ENCODE measurements around the gene AAMP.

Gene AAMP

DNA sequence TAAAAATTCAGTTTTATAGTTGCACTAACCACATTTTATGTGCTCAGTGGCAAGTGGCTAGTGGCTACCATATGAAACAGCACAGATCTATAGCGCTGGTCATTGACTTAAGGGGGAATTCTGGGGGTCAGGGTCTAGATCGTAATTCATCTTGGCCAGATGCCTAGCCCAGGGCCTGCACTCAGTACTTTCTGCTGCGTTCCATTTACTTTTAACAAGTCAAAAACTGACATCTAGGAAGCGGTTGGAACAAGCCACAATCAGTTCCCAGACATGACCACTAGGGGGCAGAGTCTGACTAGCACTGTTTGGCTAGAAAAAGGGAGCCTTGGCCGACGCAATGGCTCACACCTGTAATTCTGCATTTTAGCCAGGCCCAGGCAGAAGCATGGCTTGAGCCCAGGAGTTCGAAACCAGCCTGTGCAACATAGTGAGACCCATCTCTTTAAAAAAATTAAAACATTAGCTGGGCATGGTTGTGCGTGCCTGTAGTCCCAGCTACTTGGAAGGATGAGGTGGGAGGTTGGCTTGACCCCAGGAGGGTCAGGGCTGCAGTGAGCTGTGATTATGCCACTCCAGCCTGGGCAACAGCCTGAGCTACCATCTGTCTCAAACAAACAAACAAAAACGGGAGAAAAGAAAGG lies 31.4 kb upstream of the AAMP start:
- Histone ChIP-seq H2AFZ (ENCODE audit: low read depth) (no peak overlapping the region), H3K4me1 (ENCODE audit: low read depth, poor library complexity, severe bottlenecking) (peaks cover 7% of the 10 kb centered on the region), H3K9ac (no peak overlapping the region), H3K4me3 (IDR thresholded peaks at IDR 0.05; ENCODE audit: insufficient read depth, low read depth, low read length) (no peak overlapping the region), H3K4me2 (peak overlapping the region; percentile 11; the same call in 1 of the 2 replicates), H3K27ac (no peak overlapping the region), H3K36me3 (ENCODE audit: insufficient read depth) (no peaks in the 10 kb centered on the region), H3K27me3 (ENCODE audit: insufficient read depth, low read depth) (no peaks in the 10 kb centered on the region), H4K20me1 (ENCODE audit: insufficient read depth) (no peaks in the 10 kb centered on the region), H3K79me2 (ENCODE audit: insufficient read depth, low read depth) (no peaks in the 10 kb centered on the region)
- TF ChIP-seq, protein P1, sequence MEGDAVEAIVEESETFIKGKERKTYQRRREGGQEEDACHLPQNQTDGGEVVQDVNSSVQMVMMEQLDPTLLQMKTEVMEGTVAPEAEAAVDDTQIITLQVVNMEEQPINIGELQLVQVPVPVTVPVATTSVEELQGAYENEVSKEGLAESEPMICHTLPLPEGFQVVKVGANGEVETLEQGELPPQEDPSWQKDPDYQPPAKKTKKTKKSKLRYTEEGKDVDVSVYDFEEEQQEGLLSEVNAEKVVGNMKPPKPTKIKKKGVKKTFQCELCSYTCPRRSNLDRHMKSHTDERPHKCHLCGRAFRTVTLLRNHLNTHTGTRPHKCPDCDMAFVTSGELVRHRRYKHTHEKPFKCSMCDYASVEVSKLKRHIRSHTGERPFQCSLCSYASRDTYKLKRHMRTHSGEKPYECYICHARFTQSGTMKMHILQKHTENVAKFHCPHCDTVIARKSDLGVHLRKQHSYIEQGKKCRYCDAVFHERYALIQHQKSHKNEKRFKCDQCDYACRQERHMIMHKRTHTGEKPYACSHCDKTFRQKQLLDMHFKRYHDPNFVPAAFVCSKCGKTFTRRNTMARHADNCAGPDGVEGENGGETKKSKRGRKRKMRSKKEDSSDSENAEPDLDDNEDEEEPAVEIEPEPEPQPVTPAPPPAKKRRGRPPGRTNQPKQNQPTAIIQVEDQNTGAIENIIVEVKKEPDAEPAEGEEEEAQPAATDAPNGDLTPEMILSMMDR (conservative IDR thresholded peaks at IDR 0.05; ENCODE audit: low read depth, low read length), result peak; percentile 97

DNA sequence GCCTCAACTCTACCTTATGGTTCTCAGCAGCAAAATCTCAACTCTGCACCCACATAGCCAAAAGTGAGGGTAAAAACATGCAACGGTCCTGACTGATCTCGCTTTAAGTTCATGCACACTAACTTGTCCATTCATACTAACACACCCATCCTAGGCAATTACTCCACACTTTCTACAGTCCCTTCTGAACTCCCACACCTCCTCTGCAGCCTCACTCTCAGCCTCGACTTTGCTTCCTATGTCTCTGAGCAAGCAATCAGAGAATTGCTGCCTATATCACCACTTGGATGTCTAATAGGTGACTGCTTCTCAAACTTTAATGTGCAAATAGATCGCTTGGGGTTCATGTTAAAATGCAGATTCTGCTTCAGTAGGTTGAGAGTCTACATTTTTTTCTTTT lies 30.2 kb upstream of the AAMP start:
- no peak overlapping the region for H3K27ac ChIP-seq
- H3K4me3 ChIP-seq (IDR thresholded peaks at IDR 0.05; ENCODE audit: insufficient read depth, low read depth, low read length), result no peak overlapping the region
- H4K20me1 ChIP-seq (ENCODE audit: insufficient read depth), result no peaks in the 10 kb centered on the region
- H3K9ac ChIP-seq, result no peak overlapping the region
- TF ChIP-seq, protein P1 (conservative IDR thresholded peaks at IDR 0.05; ENCODE audit: low read depth, low read length), result no peak
- H3K79me2 ChIP-seq (ENCODE audit: insufficient read depth, low read depth), result no peaks in the 10 kb centered on the region
- no peaks in the 10 kb centered on the region for H3K36me3 ChIP-seq (ENCODE audit: insufficient read depth)
- H3K27me3 ChIP-seq (ENCODE audit: insufficient read depth, low read depth), result no peaks in the 10 kb centered on the region
- H2AFZ ChIP-seq (ENCODE audit: low read depth), result no peak overlapping the region
- no peak overlapping the region for H3K4me2 ChIP-seq
- H3K4me1 ChIP-seq (ENCODE audit: low read depth, poor library complexity, severe bottlenecking), result peaks cover 7% of the 10 kb centered on the region

DNA sequence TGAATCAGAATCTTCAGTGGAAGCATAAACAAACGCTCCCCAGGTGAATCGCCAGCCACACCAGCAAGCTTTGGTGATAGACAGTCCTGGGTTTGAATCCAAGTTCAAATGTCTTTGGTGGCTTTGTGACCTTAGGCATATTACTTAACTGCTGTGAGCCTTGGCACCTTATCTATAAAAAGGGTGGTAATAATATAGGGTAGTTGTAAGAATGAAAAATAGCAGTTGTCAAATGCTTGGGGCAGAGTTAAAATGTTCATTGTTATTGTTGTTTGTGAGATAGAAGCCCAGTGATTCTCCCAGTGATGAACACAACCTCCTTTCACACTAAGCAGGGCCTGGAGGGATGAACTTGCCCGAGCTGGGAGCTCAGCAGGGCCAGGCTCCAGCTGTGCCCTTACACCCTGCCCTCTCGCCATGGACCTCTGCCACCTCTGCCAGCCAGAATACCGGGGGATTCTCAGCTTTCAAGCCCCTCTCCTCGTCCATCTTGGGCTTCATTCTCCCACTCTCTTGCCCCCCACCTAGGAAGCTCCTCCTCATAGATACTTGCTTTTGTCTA lies 28.5 kb upstream of the AAMP start:
- H3K9ac ChIP-seq, result no peak overlapping the region
- TF ChIP-seq, protein P1 (conservative IDR thresholded peaks at IDR 0.05; ENCODE audit: low read depth, low read length), result no peak
- H3K4me2 ChIP-seq, result no peak overlapping the region
- no peak overlapping the region for H3K27ac ChIP-seq
- no peaks in the 10 kb centered on the region for H3K36me3 ChIP-seq (ENCODE audit: insufficient read depth)
- H3K4me1 ChIP-seq (ENCODE audit: low read depth, poor library complexity, severe bottlenecking), result peaks cover 11% of the 10 kb centered on the region
- no peak overlapping the region for H2AFZ ChIP-seq (ENCODE audit: low read depth)
- no peaks in the 10 kb centered on the region for H4K20me1 ChIP-seq (ENCODE audit: insufficient read depth)
- H3K4me3 ChIP-seq (IDR thresholded peaks at IDR 0.05; ENCODE audit: insufficient read depth, low read depth, low read length), result no peak overlapping the region
- no peaks in the 10 kb centered on the region for H3K79me2 ChIP-seq (ENCODE audit: insufficient read depth, low read depth)
- no peaks in the 10 kb centered on the region for H3K27me3 ChIP-seq (ENCODE audit: insufficient read depth, low read depth)

DNA sequence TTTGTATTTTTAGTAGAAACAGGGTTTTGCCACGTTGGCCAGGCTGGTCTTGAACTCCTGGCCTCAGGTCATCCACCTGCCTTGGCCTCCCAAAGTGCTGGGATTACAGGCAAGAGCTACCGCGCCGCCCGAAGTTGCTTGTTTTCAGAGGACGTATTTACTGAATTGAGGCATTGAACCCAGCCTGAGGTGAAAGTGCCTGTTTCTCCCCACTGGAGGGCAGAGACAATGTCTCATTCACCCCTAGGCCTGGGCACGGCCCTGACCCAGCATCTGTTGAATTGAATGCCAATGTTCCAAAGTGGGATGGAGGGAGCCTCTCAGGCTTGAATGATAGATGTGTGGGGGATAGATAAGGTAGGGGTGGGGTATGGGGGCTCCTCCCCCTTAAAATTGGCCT lies 26.9 kb upstream of the AAMP start:
- no peak overlapping the region for H2AFZ ChIP-seq (ENCODE audit: low read depth)
- no peaks in the 10 kb centered on the region for H3K79me2 ChIP-seq (ENCODE audit: insufficient read depth, low read depth)
- no peaks in the 10 kb centered on the region for H4K20me1 ChIP-seq (ENCODE audit: insufficient read depth)
- H3K27me3 ChIP-seq (ENCODE audit: insufficient read depth, low read depth), result no peaks in the 10 kb centered on the region
- no peak overlapping the region for H3K4me2 ChIP-seq
- H3K36me3 ChIP-seq (ENCODE audit: insufficient read depth), result no peaks in the 10 kb centered on the region
- TF ChIP-seq, protein P1 (conservative IDR thresholded peaks at IDR 0.05; ENCODE audit: low read depth, low read length), result no peak
- H3K4me1 ChIP-seq (ENCODE audit: low read depth, poor library complexity, severe bottlenecking), result peaks cover 20% of the 10 kb centered on the region
- H3K27ac ChIP-seq, result no peak overlapping the region
- H3K4me3 ChIP-seq (IDR thresholded peaks at IDR 0.05; ENCODE audit: insufficient read depth, low read depth, low read length), result no peak overlapping the region
- H3K9ac ChIP-seq, result no peak overlapping the region
